ENCODE measurements around the gene SURF4. TPM values are rescaled to one million over a fixed set of nuclear protein-coding genes. Genes with fewer than 3 reads are reported as not detected.

Gene SURF4
- total and polyA plus RNA-seq, 2 of the 13 experiments (the other 11 are each of a cell fraction or from before 2014, with no cell fraction given), result 220 to 265 TPM

GRCh38 chr9:133351908-133352634, 23.8 kb downstream of the SURF4 start (continued):
- TF ChIP-seq ZNF646 (CRISPR knock-in tag; IDR thresholded peaks at IDR 0.05) (no peak), RAD21 (CRISPR knock-in tag; IDR thresholded peaks at IDR 0.05) (peak; percentile 36; the same call in 1 of the 2 replicates), CTCF (CRISPR knock-in tag; IDR thresholded peaks at IDR 0.05) (peak; percentile 81), ZNF775 (CRISPR knock-in tag; IDR thresholded peaks at IDR 0.05; ENCODE audit: borderline replicate concordance) (no peak), ZNF687 (CRISPR knock-in tag; IDR thresholded peaks at IDR 0.05) (peak; percentile 42; the same call in 1 of the 2 replicates), POLR2AphosphoS5 (IDR thresholded peaks at IDR 0.05; ENCODE audit: low read depth, low read length) (peak; percentile 25; the same call in 1 of the 2 replicates), ZNF547 (CRISPR knock-in tag; IDR thresholded peaks at IDR 0.05) (no peak), HMG20B (CRISPR knock-in tag; conservative IDR thresholded peaks at IDR 0.05) (no peak), CSRNP1 (CRISPR knock-in tag; IDR thresholded peaks at IDR 0.05) (0 out of 2 replicates have a peak, but pooled peaks have one; percentile 35), POLR2A (IDR thresholded peaks at IDR 0.05; ENCODE audit: insufficient read depth in 1 of 2, low read depth in 2 of 2, low read length in 2 of 2) (peak in 1 of 2 experiments; percentile 59; a peak in 2 of 4 replicates), THAP11 (CRISPR knock-in tag; IDR thresholded peaks at IDR 0.05) (0 out of 2 replicates have a peak, but pooled peaks have one; percentile 25), ZNF18 (CRISPR knock-in tag; IDR thresholded peaks at IDR 0.05; ENCODE audit: insufficient replicate concordance) (no peak)
